Measurements from ENCODE around the gene SERGEF.

Gene SERGEF

GRCh38 chr11:17991783-17992433 lies 20.9 kb downstream of the SERGEF start:
- TF ChIP-seq, protein P1, sequence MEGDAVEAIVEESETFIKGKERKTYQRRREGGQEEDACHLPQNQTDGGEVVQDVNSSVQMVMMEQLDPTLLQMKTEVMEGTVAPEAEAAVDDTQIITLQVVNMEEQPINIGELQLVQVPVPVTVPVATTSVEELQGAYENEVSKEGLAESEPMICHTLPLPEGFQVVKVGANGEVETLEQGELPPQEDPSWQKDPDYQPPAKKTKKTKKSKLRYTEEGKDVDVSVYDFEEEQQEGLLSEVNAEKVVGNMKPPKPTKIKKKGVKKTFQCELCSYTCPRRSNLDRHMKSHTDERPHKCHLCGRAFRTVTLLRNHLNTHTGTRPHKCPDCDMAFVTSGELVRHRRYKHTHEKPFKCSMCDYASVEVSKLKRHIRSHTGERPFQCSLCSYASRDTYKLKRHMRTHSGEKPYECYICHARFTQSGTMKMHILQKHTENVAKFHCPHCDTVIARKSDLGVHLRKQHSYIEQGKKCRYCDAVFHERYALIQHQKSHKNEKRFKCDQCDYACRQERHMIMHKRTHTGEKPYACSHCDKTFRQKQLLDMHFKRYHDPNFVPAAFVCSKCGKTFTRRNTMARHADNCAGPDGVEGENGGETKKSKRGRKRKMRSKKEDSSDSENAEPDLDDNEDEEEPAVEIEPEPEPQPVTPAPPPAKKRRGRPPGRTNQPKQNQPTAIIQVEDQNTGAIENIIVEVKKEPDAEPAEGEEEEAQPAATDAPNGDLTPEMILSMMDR (conservative IDR thresholded peaks at IDR 0.05): peak; percentile 95
- no peak for TF ChIP-seq ZFX (IDR thresholded peaks at IDR 0.05)
- H3K27ac ChIP-seq: no peak overlapping the region

GRCh38 chr11:17989306-17989705 lies 23.5 kb downstream of the SERGEF start:
- TF ChIP-seq, protein P1 (conservative IDR thresholded peaks at IDR 0.05): no peak
- no peak for TF ChIP-seq ZFX (IDR thresholded peaks at IDR 0.05)
- no peak overlapping the region for H3K27ac ChIP-seq

GRCh38 chr11:17988465-17988864 lies 24.4 kb downstream of the SERGEF start:
- TF ChIP-seq ZFX (IDR thresholded peaks at IDR 0.05): no peak
- no peak overlapping the region for H3K27ac ChIP-seq

GRCh38 chr11:17987826-17988225 lies 25.0 kb downstream of the SERGEF start:
- H3K27ac ChIP-seq: no peak overlapping the region
- TF ChIP-seq, protein P1 (conservative IDR thresholded peaks at IDR 0.05): no peak
- no peak for TF ChIP-seq ZFX (IDR thresholded peaks at IDR 0.05)

DNA sequence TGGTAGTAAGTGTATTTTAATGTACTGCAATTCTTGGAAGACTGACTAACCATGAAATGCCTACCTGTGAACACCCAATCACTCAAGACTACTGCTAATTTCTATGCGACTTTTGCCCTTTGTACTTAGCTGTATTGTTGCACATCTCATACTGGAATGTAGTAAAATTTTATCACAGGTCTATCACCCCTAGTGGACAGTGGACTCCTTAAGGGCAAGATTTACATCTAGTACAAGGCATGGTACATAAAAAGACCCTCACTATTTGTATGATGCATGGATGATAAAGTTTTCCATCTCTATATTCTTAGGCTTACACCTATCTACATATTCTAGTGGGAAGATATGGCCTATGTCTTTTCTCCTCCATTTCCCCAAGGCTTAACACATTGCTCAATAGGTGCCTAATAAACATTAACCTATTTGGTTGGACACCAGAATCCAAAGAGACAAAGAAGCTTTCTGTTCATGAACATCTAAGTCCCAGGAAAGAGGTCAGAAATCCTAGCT lies 26.1 kb downstream of the SERGEF start:
- no peak for TF ChIP-seq ZFX (IDR thresholded peaks at IDR 0.05)
- TF ChIP-seq, protein P1 (conservative IDR thresholded peaks at IDR 0.05): peak; percentile 32
- no peak overlapping the region for H3K27ac ChIP-seq

DNA sequence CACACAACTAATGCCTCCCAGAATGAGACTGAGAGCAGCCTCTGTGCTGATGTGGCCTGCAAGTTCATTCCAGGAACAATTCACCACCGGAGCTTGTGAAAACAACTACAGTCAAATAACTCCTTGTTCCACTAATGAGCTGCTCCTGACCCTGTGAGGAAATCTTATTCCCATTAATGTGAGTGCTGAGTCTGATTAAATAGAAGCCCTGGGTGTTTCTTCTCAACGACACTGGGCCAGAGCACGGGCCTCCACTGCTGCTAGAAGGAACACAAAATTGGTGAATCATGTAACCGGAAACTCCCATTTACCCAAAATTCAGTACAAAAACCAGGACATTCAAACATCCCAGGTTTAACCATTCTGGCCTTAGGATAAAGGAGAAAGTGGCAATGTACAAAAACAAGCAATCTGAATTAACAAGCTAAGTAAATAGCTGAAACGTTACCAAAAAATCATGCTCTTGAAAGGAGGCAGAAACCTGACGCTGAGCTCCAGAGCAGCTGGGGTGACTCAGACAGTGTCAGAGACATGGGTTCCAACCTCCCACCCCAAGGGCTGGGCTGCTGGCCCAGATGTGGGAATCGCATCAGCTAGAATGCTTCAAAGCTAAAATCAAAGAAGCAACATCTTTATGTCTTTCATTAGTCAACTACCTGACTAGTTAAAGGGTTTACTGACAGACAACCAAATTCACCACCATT lies 26.7 kb downstream of the SERGEF start:
- no peak for TF ChIP-seq ZFX (IDR thresholded peaks at IDR 0.05)
- TF ChIP-seq, protein P1 (conservative IDR thresholded peaks at IDR 0.05): no peak
- no peak overlapping the region for H3K27ac ChIP-seq

- TF ChIP-seq ZFX (IDR thresholded peaks at IDR 0.05): no peak
- TF ChIP-seq, protein P1 (conservative IDR thresholded peaks at IDR 0.05): no peak
Measured at GRCh38 chr11:17985517-17985916, 27.3 kb downstream of the SERGEF start.

More at GRCh38 chr11:17985517-17985916, 27.3 kb downstream of the SERGEF start:
- no peak overlapping the region for H3K27ac ChIP-seq
